Muscle layer of duodenum (tissue), 2 donors: ENCODE data around the gene MUSK.
"Not testable (repeated sequence)": the region's sequence is repeated elsewhere in the genome, so short reads cannot be mapped to it uniquely, and the experiment has no call there.

Experiments used
- H3K27ac ChIP-seq: one replicate; pipeline ENCODE4 v1.7.0; 2013; ENCODE audit warnings: mild to moderate bottlenecking, low read length
- H3K27me3 ChIP-seq: one replicate; pipeline ENCODE4 v1.7.0; 2013; ENCODE audit warnings: low read depth, mild to moderate bottlenecking, control low read depth, low read length
- H3K36me3 ChIP-seq, 2 donors: one replicate each; pipeline ENCODE4 v1.7.0; 2013; ENCODE audit warnings: low read length in 2 of 2, control low read depth in 1 of 2, mild to moderate bottlenecking in 1 of 2; ENCODE audit not compliant: insufficient read depth in 2 of 2, control insufficient read depth in 1 of 2
- H3K4me1 ChIP-seq, 2 donors: one replicate each; pipeline ENCODE4 v1.7.0; 2013; ENCODE audit warnings: low read length in 2 of 2, mild to moderate bottlenecking in 2 of 2, control low read depth in 1 of 2, moderate library complexity in 1 of 2; ENCODE audit not compliant: insufficient read depth in 2 of 2, control insufficient read depth in 1 of 2
- H3K4me3 ChIP-seq, 2 donors: one replicate each; pipeline ENCODE4 v1.7.0; 2013; ENCODE audit warnings: low read length in 2 of 2, low read depth in 1 of 2, mild to moderate bottlenecking in 1 of 2
- H3K9me3 ChIP-seq, 2 donors: one replicate each; pipeline ENCODE4 v1.7.0; 2013; ENCODE audit warnings: low read length in 2 of 2, control low read depth in 1 of 2, mild to moderate bottlenecking in 1 of 2; ENCODE audit not compliant: control insufficient read depth in 1 of 2
- donor health status: healthy.

The MUSK gene

DNA sequence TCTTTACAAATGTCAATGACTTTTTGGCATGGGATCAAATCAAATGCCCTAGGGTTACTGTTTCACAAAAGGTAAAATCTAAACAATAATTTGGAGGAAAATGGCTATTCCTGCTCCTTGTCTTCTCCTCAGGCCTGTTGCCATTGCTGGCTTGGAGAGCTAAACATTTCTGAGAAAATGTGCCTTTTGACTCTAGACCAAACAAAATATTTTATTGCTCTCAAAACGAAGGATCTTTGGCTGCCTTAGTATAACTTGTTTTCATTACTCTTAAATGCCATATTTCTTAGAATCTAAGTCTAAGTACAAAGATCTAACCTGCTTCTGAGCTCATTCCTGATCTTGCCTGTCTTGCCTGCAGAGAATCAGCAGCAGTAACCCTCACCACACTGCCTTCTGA, 116.6 kb downstream of the MUSK start:
- Histone ChIP-seq H3K4me3 (no peak overlapping the region), H3K27ac (no peak overlapping the region)

DNA sequence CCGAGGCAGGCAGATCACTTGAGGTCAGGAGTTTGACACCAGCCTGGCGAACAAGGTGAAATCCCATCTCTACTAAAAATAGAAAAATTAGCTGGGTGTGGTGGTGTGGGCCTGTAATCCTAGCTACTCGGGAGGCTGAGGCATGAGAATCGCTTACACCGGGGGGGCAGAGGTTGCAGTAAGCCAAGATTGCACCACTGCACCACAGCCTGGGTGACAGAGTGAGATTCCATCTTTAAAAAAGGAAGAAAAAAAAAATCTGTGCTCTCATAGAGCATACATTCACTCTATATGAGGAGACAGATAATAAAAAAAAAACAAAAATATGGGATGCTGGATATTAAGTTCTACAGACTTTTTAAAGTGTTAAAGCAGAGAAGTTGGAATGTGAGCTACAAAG, 119.8 kb downstream of the MUSK start:
- H3K27ac ChIP-seq, H3K4me3 ChIP-seq, H3K9me3 ChIP-seq, H3K36me3 ChIP-seq, H3K27me3 ChIP-seq, H3K4me1 ChIP-seq: not testable (repeated sequence)

More for the DNA sequence above, 116.6 kb downstream of the MUSK start:
- Histone ChIP-seq H3K9me3 (no peaks in the 10 kb centered on the region), H3K27me3 (no peaks in the 10 kb centered on the region), H3K36me3 (no peaks in the 10 kb centered on the region), H3K4me1 (no peaks in the 10 kb centered on the region)

DNA sequence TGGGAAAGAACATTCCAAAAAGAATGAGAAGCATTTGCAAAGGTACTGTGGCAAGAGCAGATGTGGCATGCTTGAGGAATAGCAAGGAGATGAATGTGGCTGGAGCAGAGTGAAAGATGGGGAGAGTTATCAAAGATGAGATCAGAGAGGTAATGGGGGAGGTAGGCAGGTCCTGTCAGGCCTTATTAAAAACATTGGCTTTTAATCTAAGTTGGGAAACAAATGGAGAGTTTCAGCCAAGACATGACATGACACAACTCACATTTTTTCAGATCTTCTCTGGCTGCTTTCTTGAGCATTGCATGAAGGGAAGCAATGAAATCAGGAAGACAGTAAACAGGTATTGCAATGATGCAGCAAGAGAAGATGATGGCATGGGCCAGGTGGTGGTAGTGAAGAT, 120.3 kb downstream of the MUSK start:
- Histone ChIP-seq H3K27ac (no peak overlapping the region), H3K4me3 (no peak overlapping the region), H3K27me3 (no peaks in the 10 kb centered on the region), H3K9me3 (no peaks in the 10 kb centered on the region), H3K36me3 (no peaks in the 10 kb centered on the region), H3K4me1 (no peaks in the 10 kb centered on the region)

GRCh38 chr9:110797611-110798010, 129.0 kb downstream of the MUSK start:
- H3K4me3 ChIP-seq, result no peak overlapping the region
- no peaks in the 10 kb centered on the region for H3K27me3 ChIP-seq
- H3K4me1 ChIP-seq, result peaks cover 0 to 7% of the 10 kb centered on the region in 2 donors
- no peak overlapping the region for H3K27ac ChIP-seq
- no peaks in the 10 kb centered on the region for H3K36me3 ChIP-seq
- H3K9me3 ChIP-seq, result no peaks in the 10 kb centered on the region

DNA sequence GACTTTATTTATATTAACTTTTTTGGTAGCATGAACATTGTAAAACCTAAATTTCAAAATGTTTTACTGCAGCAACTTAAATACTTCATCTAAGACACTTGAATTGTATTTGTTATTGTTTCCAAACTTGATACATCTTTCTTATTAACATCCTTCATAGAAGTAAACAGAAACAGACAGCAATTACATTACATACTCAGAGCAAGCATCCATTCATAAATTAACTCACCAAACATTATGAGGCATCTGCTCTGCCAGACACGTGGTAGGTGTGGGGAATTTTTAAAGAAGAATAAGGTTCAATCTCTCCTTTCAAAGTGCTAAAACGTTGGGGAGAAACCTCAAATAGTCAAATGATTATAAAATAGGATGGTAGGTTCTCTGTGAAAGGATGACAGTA, 130.8 kb downstream of the MUSK start:
- Histone ChIP-seq H3K4me1 (peaks cover 0 to 7% of the 10 kb centered on the region in 2 donors), H3K27ac (no peak overlapping the region), H3K27me3 (no peaks in the 10 kb centered on the region), H3K36me3 (no peaks in the 10 kb centered on the region), H3K9me3 (no peaks in the 10 kb centered on the region), H3K4me3 (no peak overlapping the region)

- H3K27ac ChIP-seq, result no peak overlapping the region
- peaks cover 0 to 7% of the 10 kb centered on the region in 2 donors for H3K4me1 ChIP-seq
- no peak overlapping the region for H3K4me3 ChIP-seq
- no peaks in the 10 kb centered on the region for H3K36me3 ChIP-seq
- no peaks in the 10 kb centered on the region for H3K27me3 ChIP-seq
- H3K9me3 ChIP-seq, result no peaks in the 10 kb centered on the region
These were observed 132.8 kb downstream of the MUSK start for GRCh38 chr9:110801426-110801825.

DNA sequence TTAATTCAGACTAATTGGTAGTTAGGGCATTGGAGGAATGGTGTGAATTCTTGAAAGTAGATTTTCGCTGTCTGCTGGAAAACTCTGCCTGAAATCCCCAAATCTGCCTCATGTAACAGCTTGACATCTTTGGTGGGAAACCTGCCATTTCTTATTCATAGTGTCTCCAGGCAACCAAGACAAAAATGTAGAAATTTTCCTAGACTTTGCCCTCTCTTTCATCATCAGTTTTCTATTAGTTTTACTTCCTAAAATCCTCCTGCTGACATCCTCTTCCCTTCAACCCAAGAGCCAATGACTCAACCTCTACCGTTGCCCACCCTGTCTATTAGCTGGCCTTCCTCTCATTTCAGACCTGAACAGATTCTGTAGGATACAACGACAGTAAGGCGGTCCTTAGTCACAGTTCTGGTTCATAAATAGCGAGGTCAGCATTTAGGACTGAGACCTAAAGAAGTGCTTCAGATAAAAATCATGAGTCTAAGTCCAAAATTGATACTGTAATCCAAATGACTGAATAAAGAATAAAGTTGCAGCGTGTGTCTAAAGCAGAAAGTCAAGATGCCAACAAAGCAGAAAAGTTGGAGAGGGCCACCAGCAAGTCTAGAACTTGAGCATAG, 133.9 kb downstream of the MUSK start:
- Histone ChIP-seq H3K4me3 (no peak overlapping the region), H3K36me3 (no peaks in the 10 kb centered on the region), H3K27me3 (no peaks in the 10 kb centered on the region), H3K9me3 (no peaks in the 10 kb centered on the region), H3K27ac (peak overlapping the region; percentile 41), H3K4me1 (peaks cover 0 to 7% of the 10 kb centered on the region in 2 donors)

- Histone ChIP-seq H3K4me3 (no peak overlapping the region), H3K27ac (no peak overlapping the region), H3K36me3 (no peaks in the 10 kb centered on the region), H3K27me3 (no peaks in the 10 kb centered on the region), H3K4me1 (no peaks in the 10 kb centered on the region), H3K9me3 (no peaks in the 10 kb centered on the region)
These were observed 139.5 kb downstream of the MUSK start for GRCh38 chr9:110807956-110808598.

GRCh38 chr9:110808599-110808980, 140.0 kb downstream of the MUSK start:
- Histone ChIP-seq H3K27me3 (no peaks in the 10 kb centered on the region), H3K4me3 (no peak overlapping the region), H3K4me1 (no peaks in the 10 kb centered on the region), H3K27ac (no peak overlapping the region), H3K9me3 (no peaks in the 10 kb centered on the region), H3K36me3 (no peaks in the 10 kb centered on the region)

GRCh38 chr9:110809038-110809595, 140.5 kb downstream of the MUSK start:
- H3K27me3 ChIP-seq, result no peaks in the 10 kb centered on the region
- no peaks in the 10 kb centered on the region for H3K9me3 ChIP-seq
- no peaks in the 10 kb centered on the region for H3K36me3 ChIP-seq
- H3K4me3 ChIP-seq, result no peak overlapping the region
- H3K27ac ChIP-seq, result no peak overlapping the region
- no peaks in the 10 kb centered on the region for H3K4me1 ChIP-seq

DNA sequence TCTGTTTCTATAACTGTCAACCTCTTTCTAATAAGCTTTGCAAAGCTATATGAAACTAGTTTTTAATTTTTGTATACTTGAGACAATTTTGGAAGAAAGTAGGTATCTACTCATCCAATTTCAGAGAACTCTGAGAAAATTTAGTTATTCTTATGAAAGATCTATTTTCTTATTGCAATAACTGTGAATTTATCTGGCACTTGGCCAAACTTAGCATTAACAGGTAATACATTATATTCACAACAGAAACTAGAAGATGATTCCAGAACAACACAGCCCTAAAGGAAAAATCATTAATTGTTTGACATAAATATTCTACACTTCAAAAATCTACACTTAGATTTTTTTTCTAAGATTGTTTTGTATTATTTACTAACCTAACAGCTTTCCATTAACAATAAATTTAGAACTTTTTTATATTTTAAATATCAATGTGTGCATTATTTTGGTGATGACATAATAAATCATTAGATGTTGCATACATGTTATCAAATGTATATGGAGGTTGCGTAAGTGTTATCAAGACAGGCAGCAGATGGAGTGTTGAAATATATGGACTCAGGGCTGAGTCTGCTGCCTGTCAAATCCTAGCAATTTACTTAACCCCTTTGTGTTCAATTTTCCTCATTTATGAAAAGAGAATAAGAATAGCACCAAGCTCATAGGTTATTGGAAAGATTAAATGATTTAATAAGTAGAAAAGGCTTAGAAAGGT, 141.8 kb downstream of the MUSK start:
- Histone ChIP-seq H3K4me3 (no peak overlapping the region), H3K27ac (no peak overlapping the region), H3K9me3 (no peaks in the 10 kb centered on the region), H3K27me3 (no peaks in the 10 kb centered on the region), H3K36me3 (no peaks in the 10 kb centered on the region), H3K4me1 (no peaks in the 10 kb centered on the region)
